Muscle of leg (tissue), 11 donors: Measurements from ENCODE around the gene CHN2. TPM values are rescaled to one million over a fixed set of nuclear protein-coding genes. Genes with fewer than 3 reads are reported as not detected.

Experiments used
- DNase-seq: peaks from one replicate; pipeline ENCODE4 v3.0.0; 2013
- H3K27ac ChIP-seq: one replicate; pipeline ENCODE4 v1.5.1; 2013; ENCODE audit warnings: mild to moderate bottlenecking, low read length, control low read depth
- H3K27me3 ChIP-seq: one replicate; pipeline ENCODE4 v1.6.1; 2013; ENCODE audit warnings: low read length; ENCODE audit not compliant: control insufficient read depth, insufficient read depth
- H3K36me3 ChIP-seq: one replicate; pipeline ENCODE4 v1.6.1; 2013; ENCODE audit warnings: low read length; ENCODE audit not compliant: control insufficient read depth, insufficient read depth
- H3K4me1 ChIP-seq: one replicate; pipeline ENCODE4 v1.6.1; 2013; ENCODE audit warnings: low read length; ENCODE audit not compliant: control insufficient read depth, insufficient read depth
- H3K4me3 ChIP-seq: one replicate; pipeline ENCODE4 v1.5.1; 2013; ENCODE audit warnings: low read length, control low read depth
- H3K9me3 ChIP-seq: replicated peaks from 2 replicates; pipeline ENCODE4 v1.6.1; 2013; ENCODE audit warnings: low read depth, low read length; ENCODE audit not compliant: control insufficient read depth
- WGBS: methylation state at CpG from one replicate; pipeline ENCODE4 v1.1.5; 2013; ENCODE audit warnings: missing lambda C conversion rate; ENCODE audit not compliant: insufficient coverage; 5-methylcytosine and 5-hydroxymethylcytosine counted together
- polyA plus RNA-seq, 8 donors: library from polyadenylated mRNA; unstranded; fragments of 120-200 nt; gene quantifications; one replicate each; pipeline versions ENCODE4 v1.2.1 to v1.2.3, GENCODE V29; 2013; ENCODE audit warnings: inconsistent platforms in 1 of 8, low replicate concordance in 1 of 8; ENCODE audit not compliant: insufficient read length in 8 of 8, insufficient read depth in 1 of 8
- total RNA-seq: library from RNA; stranded (reverse); fragments of 120-200 nt; gene quantifications from one replicate; pipeline ENCODE4 v1.2.4, GENCODE V29; 2013

Gene CHN2
- total and polyA plus RNA-seq, 9 donors = 7.6 to 18.2 (median 10.2) TPM

DNA sequence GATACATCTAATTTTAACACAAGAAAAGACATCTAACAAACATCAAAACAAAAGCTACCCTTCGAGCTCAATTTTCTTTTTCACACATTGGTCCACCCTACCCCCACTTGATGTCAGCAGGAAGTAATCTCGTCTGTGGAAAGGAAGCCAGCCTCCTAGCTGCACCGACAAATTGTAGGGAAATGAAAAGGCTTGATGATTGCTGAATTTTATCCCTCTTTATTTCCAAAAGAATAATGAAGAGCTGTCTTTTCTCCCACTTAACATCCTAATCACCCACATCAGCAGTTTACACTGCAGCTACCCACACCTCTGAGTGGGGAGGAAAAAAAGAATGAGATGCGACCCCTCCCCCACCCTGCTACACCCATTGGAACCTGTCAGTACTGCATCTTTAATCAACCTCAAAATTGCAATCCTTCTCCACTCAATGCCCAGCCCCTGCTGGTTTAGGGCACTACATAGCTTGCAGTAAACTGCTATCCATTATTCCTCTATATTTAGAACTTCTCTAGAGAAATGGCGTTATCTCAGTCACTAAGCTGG is 37.6 kb upstream of the CHN2 start:
- no peak overlapping the region for H3K4me3 ChIP-seq
- H3K36me3 ChIP-seq = no peaks in the 10 kb centered on the region
- no peaks in the 10 kb centered on the region for H3K4me1 ChIP-seq
- H3K27ac ChIP-seq = no peak overlapping the region
- WGBS = no CpG with 5 or more reads among the region's 5 CpGs
- no peaks in the 10 kb centered on the region for H3K9me3 ChIP-seq
- no peaks in the 10 kb centered on the region for H3K27me3 ChIP-seq
- no peak for DNase-seq

DNA sequence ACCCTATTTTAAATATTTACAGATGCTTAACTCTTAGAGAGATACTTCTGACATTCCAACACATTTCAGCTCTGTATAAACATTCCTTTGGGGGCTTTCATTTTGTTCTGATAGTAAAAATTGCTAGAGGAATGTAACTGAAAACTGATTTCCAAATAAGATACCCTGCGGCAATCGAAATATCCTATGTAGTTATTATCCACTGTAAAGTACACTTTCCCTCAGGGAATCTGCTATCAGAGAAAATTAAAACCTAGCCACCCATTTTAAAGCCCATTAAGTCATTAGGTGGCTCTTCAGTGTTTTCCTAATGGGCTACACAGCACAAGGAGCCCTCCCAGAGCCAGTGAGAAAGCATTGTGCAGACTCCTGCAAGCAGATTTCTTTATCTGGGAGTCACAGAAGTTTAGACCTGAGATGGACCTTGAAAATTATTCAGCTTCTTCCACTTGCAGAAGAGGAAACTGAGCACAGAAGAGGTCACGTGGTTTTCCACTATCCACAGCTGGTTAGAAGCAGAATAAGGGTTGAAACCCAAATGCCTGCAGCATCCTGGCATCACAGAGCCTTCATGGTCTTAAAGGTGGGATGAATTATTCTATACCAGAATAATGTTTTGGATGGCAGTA is 35.7 kb upstream of the CHN2 start:
- Histone ChIP-seq H3K4me3 (no peak overlapping the region), H3K27me3 (no peaks in the 10 kb centered on the region), H3K36me3 (no peaks in the 10 kb centered on the region), H3K9me3 (no peaks in the 10 kb centered on the region), H3K4me1 (no peaks in the 10 kb centered on the region), H3K27ac (no peak overlapping the region)
- no CpG with 5 or more reads among the region's 3 CpGs for WGBS
- no peak for DNase-seq

DNA sequence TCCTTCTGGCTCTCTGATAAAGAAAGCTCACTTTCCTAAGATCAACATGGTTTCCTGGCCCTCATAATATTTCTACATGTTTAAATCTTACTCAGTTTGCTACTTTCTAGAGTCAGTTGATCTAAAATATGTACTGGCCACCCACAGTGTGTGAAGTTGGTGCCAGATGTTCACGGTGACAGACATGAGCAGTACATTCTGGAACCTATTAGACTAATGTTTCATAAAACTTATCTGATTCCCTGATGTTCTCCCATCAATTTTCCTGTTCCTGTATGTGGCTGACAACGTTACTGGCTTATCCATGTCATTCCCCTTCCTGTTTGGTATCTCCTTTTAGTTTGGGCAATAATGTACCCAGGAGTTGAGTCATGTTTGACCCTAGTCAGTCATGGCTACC is 34.5 kb upstream of the CHN2 start:
- Histone ChIP-seq H3K27me3 (no peaks in the 10 kb centered on the region), H3K4me3 (no peak overlapping the region), H3K36me3 (no peaks in the 10 kb centered on the region), H3K9me3 (no peaks in the 10 kb centered on the region), H3K27ac (no peak overlapping the region), H3K4me1 (no peaks in the 10 kb centered on the region)
- DNase-seq = no peak
- WGBS = no CpG with 5 or more reads among the region's 2 CpGs

DNA sequence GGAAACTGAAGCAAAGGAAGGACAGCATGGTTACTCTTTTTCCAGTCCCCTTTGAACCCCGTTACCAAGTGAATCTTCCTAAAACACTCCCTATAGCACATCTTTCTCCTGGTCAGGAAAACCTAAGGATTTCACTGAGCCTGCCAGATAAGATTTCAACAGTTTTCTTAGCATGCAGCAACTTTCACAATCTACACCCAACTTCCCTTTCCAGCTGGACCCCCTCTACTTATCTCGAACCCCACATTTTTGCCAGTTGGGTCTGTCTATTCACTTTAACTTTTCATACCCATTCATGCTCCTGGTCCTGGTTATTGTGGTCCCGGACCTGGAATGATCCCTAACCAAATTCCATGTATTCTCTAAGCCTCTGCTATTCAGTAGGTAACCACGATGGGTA is 33.3 kb upstream of the CHN2 start:
- WGBS = 86% methylated on average over 2 of the region's 4 CpGs
- Histone ChIP-seq H3K9me3 (no peaks in the 10 kb centered on the region), H3K4me3 (no peak overlapping the region), H3K27ac (no peak overlapping the region), H3K4me1 (no peaks in the 10 kb centered on the region), H3K27me3 (no peaks in the 10 kb centered on the region), H3K36me3 (no peaks in the 10 kb centered on the region)
- no peak for DNase-seq

DNA sequence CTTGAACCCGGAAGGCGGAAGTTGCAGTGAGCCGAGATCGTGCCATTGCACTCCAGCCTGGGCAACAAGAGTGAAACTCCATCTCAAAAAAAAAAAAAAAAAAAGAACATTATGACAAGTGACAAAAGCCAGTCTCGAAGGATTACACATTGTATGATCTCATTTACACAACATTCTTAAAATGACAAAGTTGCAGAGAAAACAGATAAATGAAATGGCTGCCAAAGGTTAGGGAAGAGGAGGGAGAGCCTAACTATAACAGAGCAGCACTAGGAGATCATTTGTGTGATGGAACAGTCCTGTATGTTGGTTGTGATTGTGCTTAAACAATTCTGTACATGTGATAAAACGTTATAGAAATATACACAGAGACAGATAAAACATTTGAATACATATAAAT is 32.0 kb upstream of the CHN2 start:
- no peaks in the 10 kb centered on the region for H3K36me3 ChIP-seq
- H3K4me3 ChIP-seq = no peak overlapping the region
- WGBS = no CpG with 5 or more reads among the region's 6 CpGs
- no peaks in the 10 kb centered on the region for H3K4me1 ChIP-seq
- H3K9me3 ChIP-seq = no peaks in the 10 kb centered on the region
- no peak overlapping the region for H3K27ac ChIP-seq
- no peak for DNase-seq
- H3K27me3 ChIP-seq = no peaks in the 10 kb centered on the region

DNA sequence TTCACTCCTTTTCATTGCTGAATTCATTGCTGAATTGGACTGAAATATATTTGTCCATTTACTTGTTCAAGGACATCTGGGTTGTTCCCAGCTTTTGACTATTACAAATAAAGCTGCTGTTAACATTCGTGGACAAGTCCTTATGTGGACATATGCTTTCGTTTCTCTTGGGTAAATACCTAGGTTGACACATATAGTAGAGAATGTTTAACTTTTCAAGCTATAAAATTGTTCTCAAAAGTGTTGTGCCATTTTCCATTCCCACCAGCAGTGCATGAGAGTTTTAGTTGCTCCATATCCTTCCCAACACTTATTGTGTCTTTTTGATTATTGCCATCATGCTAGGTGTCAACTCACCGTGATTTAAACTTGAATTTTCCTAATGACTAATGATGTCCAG is 30.7 kb upstream of the CHN2 start:
- Histone ChIP-seq H3K9me3 (no peaks in the 10 kb centered on the region), H3K4me1 (no peaks in the 10 kb centered on the region)
- no CpG with 5 or more reads among the region's 3 CpGs for WGBS

DNA sequence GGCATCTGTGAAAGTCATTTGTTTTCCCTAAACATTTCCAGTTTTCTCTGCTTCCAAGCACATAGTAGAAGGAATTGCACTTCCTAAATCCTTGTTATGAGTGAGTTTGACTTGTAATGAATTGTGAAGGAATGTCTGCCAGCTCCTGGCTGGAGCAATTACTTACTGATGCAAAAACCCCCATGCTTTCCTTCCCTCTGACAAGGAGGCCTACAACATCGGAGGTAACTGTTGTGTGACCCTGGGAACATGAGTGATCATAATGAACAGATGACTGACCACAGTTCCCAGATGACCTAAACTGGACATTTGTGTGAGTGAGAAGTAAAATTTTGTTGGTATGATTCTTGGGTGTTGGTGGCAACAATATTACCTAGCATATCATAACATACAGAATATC is 26.9 kb upstream of the CHN2 start:
- WGBS = no CpG with 5 or more reads among the region's 1 CpG
- DNase-seq = peak; percentile 41

More for the DNA sequence above, 30.7 kb upstream of the CHN2 start:
- Histone ChIP-seq H3K27me3 (no peaks in the 10 kb centered on the region), H3K27ac (no peak overlapping the region), H3K36me3 (no peaks in the 10 kb centered on the region), H3K4me3 (no peak overlapping the region)
- DNase-seq = no peak

DNA sequence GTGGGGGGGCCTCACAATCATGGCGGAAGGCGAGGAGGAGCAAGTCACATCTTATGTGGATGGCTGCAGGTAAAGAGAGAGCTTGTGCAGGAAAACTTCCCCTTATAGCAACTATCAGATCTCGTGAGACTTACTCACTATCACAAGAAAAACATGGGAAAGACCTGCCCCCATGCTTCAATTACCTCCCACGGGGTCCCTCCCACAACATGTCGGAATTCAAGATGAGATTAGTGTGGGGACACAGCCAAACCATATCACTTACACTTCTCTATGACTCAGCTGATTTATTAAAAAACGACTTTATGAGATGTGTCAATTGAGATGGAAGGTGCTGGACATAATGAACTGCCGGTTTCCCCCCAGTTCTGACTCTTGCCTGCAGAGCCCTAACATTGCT is 23.8 kb upstream of the CHN2 start:
- no CpG with 5 or more reads among the region's 7 CpGs for WGBS
- H3K4me1 ChIP-seq = no peaks in the 10 kb centered on the region
- H3K27ac ChIP-seq = no peak overlapping the region
- H3K4me3 ChIP-seq = no peak overlapping the region
- no peaks in the 10 kb centered on the region for H3K27me3 ChIP-seq
- H3K36me3 ChIP-seq = no peaks in the 10 kb centered on the region
- no peak for DNase-seq
- H3K9me3 ChIP-seq = no peaks in the 10 kb centered on the region

More for the DNA sequence above, 26.9 kb upstream of the CHN2 start:
- Histone ChIP-seq H3K4me3 (no peak overlapping the region), H3K27me3 (no peaks in the 10 kb centered on the region), H3K9me3 (no peaks in the 10 kb centered on the region), H3K27ac (no peak overlapping the region), H3K36me3 (no peaks in the 10 kb centered on the region), H3K4me1 (no peaks in the 10 kb centered on the region)

DNA sequence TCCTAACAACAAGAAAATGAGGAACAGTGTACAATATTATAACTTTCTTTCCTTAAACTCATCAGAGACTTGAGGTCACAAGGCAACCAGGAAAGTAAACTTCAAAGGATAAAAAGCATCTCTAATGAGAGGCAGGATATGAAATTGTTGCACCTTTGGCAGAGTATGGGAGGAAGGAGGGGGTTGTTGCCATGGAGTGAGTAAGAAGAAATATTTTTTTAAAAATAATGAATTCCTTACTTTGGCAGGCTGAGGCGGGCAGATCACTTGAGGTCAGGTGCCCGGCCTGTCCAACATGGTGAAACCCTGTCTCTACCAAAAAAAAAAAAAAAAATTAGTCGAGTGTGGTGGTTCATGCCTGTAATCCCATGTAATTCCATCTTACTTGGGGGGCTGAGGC is 21.1 kb upstream of the CHN2 start:
- Histone ChIP-seq H3K27ac (no peak overlapping the region), H3K4me1 (no peaks in the 10 kb centered on the region), H3K36me3 (no peaks in the 10 kb centered on the region), H3K4me3 (no peak overlapping the region), H3K9me3 (no peaks in the 10 kb centered on the region), H3K27me3 (no peaks in the 10 kb centered on the region)
- no CpG with 5 or more reads among the region's 3 CpGs for WGBS
- no peak for DNase-seq

DNA sequence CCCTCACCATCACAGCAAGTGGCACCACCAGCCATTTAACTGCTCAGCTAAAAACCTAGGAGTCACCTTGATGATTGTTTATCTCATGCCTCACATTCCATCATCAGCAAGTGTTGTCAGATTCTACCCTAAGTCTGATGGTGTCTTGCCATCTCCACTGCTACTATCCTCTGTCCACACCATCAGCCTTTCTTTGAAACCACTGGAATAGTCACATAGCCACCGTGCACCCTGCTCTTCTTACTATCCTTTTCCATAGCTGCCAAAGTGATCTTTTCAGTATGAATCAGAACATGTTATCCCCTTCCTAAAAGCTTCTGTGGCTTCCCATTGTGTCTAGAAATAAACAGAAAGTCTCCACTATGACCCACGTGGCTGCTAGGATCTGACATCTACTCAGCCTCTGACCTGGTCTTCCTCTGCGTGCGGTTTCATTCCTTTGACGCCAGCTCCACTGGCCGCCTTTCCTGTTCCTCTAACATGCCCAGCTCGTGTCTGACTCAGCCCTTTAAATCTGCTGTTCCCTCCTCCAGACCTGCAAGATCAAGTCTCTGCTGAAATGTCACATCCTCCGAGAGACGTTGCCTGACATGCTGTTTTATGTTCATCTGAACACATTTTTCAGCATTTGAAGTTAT is 16.5 kb upstream of the CHN2 start:
- H3K27ac ChIP-seq = no peak overlapping the region
- WGBS = 59% methylated on average over 7 of the region's 9 CpGs
- DNase-seq = peak; percentile 84

More for the DNA sequence above, 16.5 kb upstream of the CHN2 start:
- H3K9me3 ChIP-seq = no peaks in the 10 kb centered on the region
- H3K36me3 ChIP-seq = no peaks in the 10 kb centered on the region
- H3K27me3 ChIP-seq = no peaks in the 10 kb centered on the region
- no peaks in the 10 kb centered on the region for H3K4me1 ChIP-seq
- no peak overlapping the region for H3K4me3 ChIP-seq
